ENCODE data around the gene RUNX1. TPM values are rescaled to one million over a fixed set of nuclear protein-coding genes. Genes with fewer than 3 reads are reported as not detected.

Gene RUNX1
- total RNA-seq, 1 experiment from 2014 or later: 3.9 TPM

DNA sequence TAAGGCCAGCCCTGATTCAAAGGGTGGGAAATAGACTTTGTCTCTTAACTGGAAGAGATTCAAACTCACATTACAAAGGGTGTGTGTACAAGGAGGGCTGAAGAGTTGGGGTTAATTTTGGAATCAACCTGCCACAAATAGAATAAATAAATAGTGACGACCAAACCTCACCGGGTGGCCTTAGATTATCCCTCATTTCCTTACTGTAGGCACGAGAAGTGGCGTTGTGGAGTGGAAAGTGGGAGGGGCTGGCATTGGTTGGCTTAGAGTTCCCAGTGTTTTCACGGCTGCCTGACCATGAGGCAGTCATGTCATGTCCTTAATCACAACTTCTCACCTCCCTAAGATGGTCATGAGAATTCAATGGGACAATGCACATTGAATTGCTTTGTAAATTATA is 21.3 kb upstream of the RUNX1 start:
- in situ Hi-C loops (cut with HindIII; ENCODE audit: low pct_unique_long_range_greater_than_20kb, low sequenced_read_pairs): no loop called here
- DNase-seq (ENCODE audit: low read depth, low spot score): no peak

DNA sequence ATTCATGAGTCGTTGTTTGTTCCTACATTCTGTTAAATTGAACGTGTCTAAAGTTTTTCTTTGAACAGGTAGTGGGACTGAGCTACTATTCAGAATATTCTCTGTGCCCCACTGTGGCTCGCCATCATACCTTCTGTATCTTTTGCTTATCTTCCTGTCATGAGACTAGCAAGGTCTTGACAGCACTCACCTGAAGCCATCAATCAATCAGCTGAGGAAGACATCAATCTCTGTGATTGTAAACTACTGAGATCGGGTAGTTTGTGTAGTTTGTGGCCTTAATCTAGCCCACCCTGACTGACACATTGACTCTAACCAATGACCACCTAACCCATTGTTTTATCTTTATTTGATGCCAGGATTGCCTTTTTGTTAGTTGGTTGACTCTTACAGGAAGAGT is 17.7 kb upstream of the RUNX1 start:
- no peak for DNase-seq (ENCODE audit: low read depth, low spot score)
- in situ Hi-C loops (cut with HindIII; ENCODE audit: low pct_unique_long_range_greater_than_20kb, low sequenced_read_pairs): no loop called here

DNA sequence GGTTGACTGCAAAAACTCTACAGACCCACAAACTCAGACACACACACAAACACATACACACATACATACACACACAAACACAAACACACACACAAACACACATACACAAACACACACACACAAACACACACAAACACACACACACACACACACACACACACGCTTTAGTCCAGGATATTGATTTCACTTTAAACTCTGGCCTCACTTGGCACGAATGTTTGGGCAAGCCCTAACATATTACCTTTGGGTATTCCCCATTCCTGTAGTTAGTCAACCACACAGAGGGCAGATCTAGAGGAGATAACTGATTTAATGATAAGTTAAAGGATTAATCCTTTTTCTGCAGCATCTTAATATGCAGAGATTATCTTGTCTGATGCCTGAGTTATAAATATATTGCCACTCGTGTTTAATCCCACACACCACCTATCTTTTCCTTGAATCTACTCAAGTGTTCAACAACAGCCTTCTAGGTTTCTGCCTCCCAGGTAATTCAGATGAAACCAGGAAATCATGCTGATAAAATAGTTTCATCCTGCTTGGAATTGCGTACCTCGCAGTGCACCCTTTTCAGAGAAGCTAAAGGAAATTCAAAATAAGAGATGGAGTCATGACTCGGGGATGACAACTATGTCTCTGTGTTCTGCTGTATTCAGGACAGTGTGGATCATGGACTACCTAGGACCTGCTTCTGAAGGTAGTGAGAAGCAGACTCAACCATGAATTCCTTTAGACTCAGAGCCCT is 14.5 kb upstream of the RUNX1 start:
- DNase-seq (ENCODE audit: low read depth, low spot score): no peak
- in situ Hi-C loops (cut with HindIII; ENCODE audit: low pct_unique_long_range_greater_than_20kb, low sequenced_read_pairs): no loop called here

DNA sequence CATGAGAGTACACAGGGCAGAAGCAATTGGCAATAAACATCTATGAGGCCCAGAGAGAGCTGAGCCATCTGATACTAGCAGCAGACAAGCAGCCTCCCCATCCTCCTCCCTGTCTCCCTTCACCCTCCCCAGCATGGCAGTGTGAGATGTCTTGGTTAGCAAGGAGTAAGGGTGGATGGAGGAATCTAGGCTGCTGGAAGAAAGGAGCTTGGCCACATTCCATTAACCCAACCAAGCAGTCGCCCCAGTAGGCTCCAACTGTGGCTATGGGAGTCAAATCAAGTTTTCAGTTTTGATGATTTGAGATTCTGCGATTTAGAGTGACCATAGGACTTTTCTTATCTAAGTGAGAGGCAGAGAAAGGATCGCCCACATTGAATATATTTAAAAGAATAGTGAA is 12.9 kb upstream of the RUNX1 start:
- in situ Hi-C loops (cut with HindIII; ENCODE audit: low pct_unique_long_range_greater_than_20kb, low sequenced_read_pairs): no loop called here

DNA sequence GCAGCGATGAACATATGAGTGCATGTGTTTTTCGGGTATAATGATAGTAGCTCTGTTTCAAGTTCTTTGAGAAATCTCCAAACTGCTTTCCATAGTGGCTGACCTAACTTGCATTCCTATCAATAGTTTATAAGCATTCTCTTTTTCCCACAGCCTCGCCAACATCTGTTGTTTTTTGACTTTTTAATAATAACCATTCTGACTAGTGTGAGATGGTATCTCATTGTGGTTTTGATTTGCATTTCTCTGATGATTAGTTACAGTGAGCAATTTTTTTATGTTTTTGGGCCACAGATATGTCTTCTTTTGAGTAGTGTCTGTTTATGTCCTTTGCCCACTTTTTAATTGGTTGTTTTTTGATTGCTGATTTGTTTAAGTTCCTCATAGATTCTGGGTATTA is 10.6 kb upstream of the RUNX1 start:
- DNase-seq (ENCODE audit: low read depth, low spot score): no peak
- in situ Hi-C loops (cut with HindIII; ENCODE audit: low pct_unique_long_range_greater_than_20kb, low sequenced_read_pairs): no loop called here

More for the DNA sequence above, 12.9 kb upstream of the RUNX1 start:
- no peak for DNase-seq (ENCODE audit: low read depth, low spot score)

DNA sequence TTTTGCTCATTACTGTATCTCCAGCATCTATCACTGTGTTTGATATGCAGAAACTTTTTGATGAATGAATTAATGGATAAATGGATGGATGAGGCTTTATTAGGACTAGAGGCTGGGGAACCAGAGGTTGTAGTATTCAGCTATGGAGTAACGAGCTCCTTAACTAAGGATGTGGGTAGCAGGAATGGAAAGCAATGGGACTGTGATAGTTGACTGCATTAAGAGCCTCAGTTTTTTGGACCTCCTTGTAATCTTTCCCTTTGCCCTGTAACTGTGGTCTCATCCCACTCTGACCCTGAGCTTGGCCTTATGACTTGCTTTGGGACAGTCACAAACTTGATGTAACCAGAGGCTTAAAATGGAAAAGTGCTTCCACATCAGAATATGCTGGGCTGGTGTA is 9.0 kb upstream of the RUNX1 start:
- in situ Hi-C loops (cut with HindIII; ENCODE audit: low pct_unique_long_range_greater_than_20kb, low sequenced_read_pairs): no loop called here

DNA sequence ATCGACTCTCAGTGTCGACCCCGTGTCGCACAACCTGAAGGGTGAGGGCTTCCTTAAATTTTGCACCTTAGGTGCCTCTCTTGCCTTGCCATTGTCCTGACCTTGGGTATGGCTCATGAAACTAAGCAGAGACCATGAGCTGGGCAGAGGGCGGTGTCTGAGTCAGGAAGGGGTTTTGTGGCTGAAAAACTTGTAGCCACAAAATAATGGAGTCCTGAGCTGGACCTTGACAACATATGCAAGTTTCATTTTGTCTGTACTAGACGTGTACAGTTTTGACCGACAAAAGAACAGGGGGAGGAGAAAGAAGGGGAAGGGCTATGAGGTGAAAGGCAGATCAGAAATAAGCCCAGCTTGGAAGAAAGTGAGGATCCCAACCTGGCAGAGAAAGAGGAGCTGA is 8.3 kb upstream of the RUNX1 start:
- in situ Hi-C loops (cut with HindIII; ENCODE audit: low pct_unique_long_range_greater_than_20kb, low sequenced_read_pairs): no loop called here
- DNase-seq (ENCODE audit: low read depth, low spot score): no peak

More for the DNA sequence above, 9.0 kb upstream of the RUNX1 start:
- no peak for DNase-seq (ENCODE audit: low read depth, low spot score)

DNA sequence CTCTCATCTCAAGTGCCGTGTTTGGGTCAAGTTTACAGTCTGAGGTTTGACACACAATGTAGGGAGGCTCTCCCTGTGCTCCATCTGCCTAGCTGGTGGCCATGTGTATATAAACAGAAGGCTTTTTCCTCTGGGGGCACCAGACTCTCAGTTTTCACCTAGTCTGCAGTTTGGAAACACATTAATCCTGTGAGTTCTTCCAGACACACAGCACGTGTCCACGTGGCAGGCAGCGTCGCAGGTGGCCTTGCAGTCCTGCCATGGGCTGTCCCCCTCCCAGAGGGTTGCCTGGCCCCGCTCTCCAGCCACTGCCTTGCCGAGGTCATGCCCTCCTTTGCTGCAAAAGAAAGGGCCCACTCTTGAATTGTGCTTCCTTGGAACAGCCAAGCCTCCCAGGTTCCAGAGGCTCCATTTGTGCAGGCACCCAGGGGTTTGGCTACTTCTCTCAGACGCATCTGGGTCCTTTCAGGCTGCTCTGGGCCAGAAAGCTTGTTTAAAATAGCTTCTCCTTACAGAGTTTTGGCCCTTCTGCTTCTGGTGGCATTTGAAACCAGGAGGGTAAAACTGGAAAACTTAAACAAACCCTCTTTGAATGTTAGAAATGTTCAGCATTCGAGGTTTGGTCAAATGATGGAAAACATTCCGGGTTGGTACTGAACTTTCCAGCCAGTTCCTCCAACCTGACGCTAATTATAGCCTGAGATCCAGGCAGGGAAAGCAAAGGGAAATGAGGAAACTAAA is 4.4 kb upstream of the RUNX1 start:
- in situ Hi-C loops (cut with HindIII; ENCODE audit: low pct_unique_long_range_greater_than_20kb, low sequenced_read_pairs): no loop called here
- peak; percentile 22 for DNase-seq (ENCODE audit: low read depth, low spot score)

DNA sequence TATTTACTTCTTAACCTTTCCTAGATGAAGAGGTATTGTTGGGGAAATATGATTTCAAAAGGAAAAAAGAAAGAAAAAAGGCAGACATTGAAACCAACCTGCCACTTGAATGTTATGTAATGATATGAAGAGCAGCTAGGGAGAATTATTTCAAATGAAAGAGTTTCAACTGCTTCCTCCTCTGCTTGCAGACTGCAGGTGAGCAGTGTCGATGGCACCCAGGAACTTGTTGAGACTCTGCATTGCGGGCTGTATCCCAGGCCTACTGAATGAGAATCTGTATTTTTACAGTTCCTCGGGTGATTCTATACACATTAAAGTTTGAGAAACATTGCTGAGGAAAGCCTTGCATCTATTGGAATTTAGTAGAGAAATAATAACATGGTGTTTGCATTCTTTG is 3.7 kb upstream of the RUNX1 start:
- no peak for DNase-seq (ENCODE audit: low read depth, low spot score)
- in situ Hi-C loops (cut with HindIII; ENCODE audit: low pct_unique_long_range_greater_than_20kb, low sequenced_read_pairs): no loop called here

DNA sequence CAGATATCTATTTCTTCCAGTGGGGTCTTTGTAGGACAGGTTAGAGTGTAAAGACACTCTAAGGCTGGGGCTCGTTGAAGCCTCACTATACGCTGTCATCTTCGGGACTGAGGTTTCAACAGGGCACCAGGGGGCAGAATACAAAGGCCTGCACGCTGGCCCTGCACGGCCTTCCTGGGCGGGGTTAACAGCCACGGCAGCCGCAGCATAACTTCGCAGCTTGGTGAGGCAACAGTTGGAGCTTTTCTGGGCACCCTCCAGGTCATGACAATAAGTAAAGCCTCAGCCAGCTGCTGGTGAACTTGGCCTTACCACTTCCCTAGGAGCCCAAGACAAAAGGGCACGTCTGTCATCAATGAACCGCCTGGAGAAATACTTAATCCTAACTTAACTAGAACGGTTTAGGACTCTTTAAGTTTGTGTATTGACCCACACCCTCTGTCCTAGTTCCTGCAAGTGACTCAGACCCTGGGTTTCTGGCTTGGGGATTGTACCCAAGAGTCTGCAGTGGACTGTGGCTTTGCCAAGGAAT is 2.3 kb upstream of the RUNX1 start:
- in situ Hi-C loops (cut with HindIII; ENCODE audit: low pct_unique_long_range_greater_than_20kb, low sequenced_read_pairs): no loop called here
- DNase-seq (ENCODE audit: low read depth, low spot score): peak; percentile 85

DNA sequence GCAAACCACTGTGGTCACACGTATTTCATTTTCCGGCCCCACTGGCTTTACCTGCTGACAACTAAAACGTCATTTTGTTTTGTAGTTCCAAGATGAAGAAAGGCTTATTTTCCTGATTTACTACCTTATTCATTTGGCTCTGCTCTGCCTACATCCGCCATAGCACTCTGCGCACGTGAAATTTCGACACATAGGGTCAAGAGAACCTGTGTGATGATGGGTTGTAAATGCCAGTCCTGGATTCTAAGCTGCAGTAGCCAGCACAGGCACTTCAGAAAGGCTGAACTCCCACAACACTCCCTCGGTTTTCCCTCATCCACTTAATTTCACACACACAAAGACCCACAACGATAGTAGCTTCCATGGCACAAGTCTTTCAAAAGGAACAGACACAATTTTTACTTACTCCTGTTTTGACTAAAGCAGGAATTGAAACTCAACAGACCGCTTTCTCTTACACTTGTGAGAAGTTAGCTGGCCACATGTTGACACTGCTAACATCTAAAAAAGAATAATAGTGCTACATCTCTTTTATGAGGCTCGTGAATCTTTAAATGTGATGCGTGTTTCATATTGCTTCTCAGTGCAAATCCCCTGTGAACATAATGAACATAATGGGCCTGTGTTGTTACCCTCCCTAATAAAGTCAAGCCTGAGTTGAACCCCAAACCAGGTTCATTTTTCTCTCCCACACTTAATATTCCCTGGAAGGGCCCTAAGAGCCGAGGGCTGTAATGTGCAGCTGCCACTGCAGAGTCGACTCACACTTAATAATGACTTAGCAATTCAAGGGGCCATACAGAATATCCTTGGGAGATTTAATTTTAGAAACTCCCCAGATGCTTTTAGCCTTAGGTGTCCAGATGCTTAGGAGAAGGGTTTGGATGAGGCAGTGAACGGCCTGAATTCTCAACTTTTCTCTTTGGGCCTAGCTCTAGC is 1.5 kb upstream of the RUNX1 start:
- in situ Hi-C loops (cut with HindIII; ENCODE audit: low pct_unique_long_range_greater_than_20kb, low sequenced_read_pairs): no loop called here
- DNase-seq (ENCODE audit: low read depth, low spot score): no peak

DNA sequence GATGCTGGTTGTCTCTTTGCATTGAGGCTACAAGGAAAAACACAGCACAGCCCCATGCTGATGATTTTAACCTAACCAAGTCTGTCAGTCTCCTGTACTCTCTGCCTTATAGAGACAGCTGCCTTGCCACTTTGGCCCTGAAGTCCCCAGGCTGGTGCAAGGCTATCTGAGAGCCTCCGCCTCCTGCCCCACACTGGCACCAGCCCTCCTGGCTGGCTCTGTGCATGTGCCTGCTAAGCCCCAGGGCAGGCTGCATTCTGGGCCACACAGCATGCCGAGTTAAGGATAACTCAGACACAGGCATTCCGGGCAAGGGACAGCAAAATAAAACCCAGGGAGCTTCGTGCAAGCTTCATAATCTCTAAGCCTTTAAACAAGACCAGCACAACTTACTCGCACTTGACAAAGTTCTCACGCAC is 910 bp downstream of the RUNX1 start:
- in situ Hi-C loops (cut with HindIII; ENCODE audit: low pct_unique_long_range_greater_than_20kb, low sequenced_read_pairs): no loop called here
- DNase-seq (ENCODE audit: low read depth, low spot score): no peak

DNA sequence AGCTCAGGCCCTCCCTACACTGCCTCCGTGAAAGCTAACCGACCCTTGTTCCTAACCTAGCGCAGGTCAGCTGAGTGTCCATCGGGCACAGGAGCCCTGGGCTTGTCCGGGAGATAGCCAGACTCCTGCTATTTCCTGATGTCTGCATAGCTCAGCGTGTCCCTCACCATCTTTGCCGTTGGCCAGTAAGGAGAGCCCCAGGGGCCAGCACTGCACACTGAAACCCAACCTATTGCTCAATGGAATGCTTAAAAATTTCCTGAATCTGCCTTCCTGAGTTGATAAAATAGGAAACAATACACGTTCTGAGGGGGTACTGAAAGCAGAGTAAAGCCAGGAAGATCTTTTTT is 2.2 kb downstream of the RUNX1 start:
- no peak for DNase-seq (ENCODE audit: low read depth, low spot score)
- in situ Hi-C loops (cut with HindIII; ENCODE audit: low pct_unique_long_range_greater_than_20kb, low sequenced_read_pairs): no loop called here

DNA sequence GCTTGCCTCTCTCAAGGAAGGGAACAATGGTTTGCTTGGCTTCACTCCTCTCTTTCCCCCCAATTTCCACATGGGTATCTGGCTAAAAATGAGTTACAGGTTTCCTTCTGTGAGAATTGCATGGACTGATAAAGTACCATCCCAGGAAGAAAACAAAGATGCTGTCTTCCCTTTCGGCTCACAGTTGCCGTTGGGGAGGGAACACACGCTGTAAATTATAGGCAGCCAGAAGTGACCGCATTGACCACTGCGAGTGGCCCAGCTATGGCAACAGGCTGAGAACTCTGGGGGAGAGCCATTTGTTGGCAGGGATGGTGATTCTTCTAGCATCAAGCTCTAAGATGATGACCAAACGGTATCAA is 2.9 kb downstream of the RUNX1 start:
- DNase-seq (ENCODE audit: low read depth, low spot score): no peak
- in situ Hi-C loops (cut with HindIII; ENCODE audit: low pct_unique_long_range_greater_than_20kb, low sequenced_read_pairs): no loop called here

DNA sequence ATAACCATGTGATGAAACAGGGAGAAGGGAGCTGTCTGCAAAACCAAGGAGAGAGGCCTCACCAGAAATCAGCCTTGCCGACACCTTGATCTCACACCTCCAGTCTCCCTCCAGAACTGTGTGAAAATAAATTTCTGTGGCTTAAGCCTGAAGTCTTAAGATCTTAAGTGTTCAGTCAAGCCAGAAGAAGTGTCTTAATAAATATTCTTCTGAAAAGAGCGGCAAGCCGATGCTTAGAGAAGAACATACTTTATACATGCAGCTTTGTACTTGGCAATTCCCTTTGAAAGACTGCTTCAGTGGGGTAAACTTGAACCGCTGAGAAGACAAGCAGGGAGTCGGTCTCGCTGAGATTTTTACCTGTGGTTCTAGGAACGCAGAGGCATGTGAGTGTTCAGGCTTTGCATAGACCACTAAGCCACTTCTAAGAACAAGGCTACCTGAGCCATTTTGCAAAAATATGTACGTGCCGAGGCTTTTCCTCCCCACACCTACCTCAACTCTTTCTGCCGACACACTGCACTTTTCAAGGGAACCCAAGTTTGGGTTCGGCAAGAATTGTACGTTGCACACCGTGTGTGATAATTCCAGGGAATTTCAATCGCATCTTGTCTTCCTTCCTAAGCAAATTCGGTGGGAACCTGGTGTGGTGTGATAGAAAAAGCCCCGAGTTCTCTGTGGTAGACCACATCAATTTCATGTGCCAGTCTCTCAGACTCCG is 3.4 kb downstream of the RUNX1 start:
- in situ Hi-C loops (cut with HindIII; ENCODE audit: low pct_unique_long_range_greater_than_20kb, low sequenced_read_pairs): no loop called here
- no peak for DNase-seq (ENCODE audit: low read depth, low spot score)

DNA sequence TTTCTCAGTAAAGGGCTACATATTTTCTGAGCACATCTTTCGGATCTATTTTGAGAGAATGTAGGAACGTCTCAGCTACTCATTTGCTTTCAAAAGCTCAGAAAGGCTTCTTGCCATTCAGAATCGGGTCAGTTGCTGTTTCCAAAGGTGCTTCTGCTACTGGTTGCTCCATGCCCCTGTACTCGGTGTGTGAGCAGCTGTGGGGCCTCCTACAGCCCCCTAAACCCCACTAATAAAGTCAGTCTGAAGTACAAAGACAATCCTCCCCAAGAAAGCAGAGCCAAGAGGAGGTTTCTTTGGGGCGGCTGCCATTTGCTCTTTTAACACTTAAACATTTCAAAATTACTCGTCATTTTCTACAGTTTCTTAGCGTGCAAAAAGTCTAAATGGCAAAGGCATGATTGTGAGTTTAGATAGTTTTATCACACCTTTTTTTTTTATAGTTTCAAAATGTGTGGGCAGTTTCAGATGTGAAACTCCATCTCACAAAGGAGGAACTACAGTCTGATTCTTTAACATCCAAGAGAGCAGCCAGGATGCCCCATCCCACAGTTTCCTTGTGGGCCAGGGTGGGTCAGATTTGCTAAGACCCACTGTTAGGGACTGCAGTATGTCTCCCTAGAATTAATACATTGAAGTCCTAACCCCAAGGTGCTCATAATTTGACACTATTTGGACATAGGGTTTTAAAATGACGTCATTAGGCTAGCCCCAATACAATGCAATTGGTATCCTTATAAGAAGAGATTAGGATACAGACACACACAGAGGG is 4.1 kb downstream of the RUNX1 start:
- in situ Hi-C loops (cut with HindIII; ENCODE audit: low pct_unique_long_range_greater_than_20kb, low sequenced_read_pairs): no loop called here
- DNase-seq (ENCODE audit: low read depth, low spot score): no peak

DNA sequence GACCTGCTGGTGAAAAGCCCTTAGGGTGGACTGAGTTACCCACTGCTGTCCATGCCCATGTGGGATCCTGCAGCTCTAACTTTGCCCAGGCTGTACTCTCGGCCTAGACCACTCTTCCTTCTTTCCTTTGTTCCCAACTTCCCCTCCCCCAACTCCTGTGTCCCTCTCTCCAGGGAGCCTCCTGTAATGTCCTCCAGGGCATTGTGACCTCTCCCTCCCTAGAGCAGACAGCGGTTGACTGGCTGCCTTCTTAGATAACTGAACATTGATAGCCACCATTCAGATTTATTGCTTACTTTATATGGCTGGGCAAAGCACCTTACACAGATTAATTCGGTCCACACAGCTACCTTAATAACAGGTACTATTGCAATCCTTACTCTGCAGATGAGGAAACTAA is 5.0 kb downstream of the RUNX1 start:
- in situ Hi-C loops (cut with HindIII; ENCODE audit: low pct_unique_long_range_greater_than_20kb, low sequenced_read_pairs): no loop called here
- DNase-seq (ENCODE audit: low read depth, low spot score): no peak

Data from SK-MEL-5 (cell line).